B cell (primary cell): ENCODE results near the gene PRSS3.

Experiments
- CTCF ChIP-seq: fragments of 200-600 bp; IDR thresholded peaks from one replicate; pipeline ENCODE4 v1.8.0; 2022; ENCODE audit warnings: antibody characterized with exemption, mild to moderate bottlenecking
- EZH2 ChIP-seq: IDR thresholded peaks from 2 replicates; pipeline ENCODE4 v1.6.1; 2012; ENCODE audit warnings: borderline replicate concordance, low read depth, mild to moderate bottlenecking, moderate library complexity, low read length; ENCODE audit not compliant: insufficient read depth, poor library complexity, severe bottlenecking

DNA sequence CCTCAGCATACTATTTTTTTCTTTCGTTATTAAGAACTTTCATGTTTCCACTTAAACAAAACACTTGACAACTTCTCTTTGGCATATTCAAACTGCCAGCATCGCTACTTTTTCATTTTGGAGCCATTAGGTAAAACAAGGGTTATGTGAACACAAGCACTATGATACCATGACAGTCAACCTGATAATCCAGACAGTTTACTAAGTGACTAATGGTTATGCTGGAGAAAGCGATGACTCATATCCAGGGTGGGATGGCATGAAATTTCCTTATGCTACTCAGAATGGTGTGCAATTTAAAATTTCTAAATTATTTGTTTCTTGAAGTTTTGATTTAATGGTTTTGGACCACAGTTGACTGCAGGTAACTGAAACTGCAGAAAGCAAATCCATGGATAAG is 29.9 kb upstream of the PRSS3 start:
- TF ChIP-seq CTCF, result no peak
- no peak for TF ChIP-seq EZH2
